ENCODE measurements around the gene LAMC3. TPM values are rescaled to one million over a fixed set of nuclear protein-coding genes. Genes with fewer than 3 reads are reported as not detected.
"Not testable (repeated sequence)": the region's sequence is repeated elsewhere in the genome, so short reads cannot be mapped to it uniquely, and the experiment has no call there.

The LAMC3 gene
- total RNA-seq, 1 donor: not detected

DNA sequence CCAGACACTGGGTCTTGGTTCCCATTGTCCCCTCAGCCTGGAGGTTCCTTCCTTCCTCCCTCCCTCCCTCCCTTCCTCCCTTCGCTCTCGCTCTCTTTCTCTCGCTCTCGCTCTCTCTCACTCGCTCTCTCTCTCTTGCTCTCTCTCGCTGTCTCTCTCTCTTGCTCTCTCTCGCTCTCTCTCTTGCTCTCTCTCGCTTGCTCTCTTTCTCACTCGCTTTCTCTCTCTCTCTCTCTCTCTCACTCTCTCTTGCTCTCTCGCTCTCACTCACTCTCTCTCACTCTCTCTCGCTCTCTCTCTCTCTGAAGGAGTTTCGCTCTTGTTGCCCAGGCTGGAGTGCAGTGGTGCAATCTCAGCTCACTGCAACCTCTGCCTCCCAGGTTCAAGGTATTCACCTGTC, 23.4 kb downstream of the LAMC3 start:
- no peak overlapping the region for H3K4me3 ChIP-seq (ENCODE audit: low read depth, low read length)
- TF ChIP-seq, protein P1, sequence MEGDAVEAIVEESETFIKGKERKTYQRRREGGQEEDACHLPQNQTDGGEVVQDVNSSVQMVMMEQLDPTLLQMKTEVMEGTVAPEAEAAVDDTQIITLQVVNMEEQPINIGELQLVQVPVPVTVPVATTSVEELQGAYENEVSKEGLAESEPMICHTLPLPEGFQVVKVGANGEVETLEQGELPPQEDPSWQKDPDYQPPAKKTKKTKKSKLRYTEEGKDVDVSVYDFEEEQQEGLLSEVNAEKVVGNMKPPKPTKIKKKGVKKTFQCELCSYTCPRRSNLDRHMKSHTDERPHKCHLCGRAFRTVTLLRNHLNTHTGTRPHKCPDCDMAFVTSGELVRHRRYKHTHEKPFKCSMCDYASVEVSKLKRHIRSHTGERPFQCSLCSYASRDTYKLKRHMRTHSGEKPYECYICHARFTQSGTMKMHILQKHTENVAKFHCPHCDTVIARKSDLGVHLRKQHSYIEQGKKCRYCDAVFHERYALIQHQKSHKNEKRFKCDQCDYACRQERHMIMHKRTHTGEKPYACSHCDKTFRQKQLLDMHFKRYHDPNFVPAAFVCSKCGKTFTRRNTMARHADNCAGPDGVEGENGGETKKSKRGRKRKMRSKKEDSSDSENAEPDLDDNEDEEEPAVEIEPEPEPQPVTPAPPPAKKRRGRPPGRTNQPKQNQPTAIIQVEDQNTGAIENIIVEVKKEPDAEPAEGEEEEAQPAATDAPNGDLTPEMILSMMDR (IDR thresholded peaks at IDR 0.05; ENCODE audit: insufficient read depth, low read length): no peak
- no peak for DNase-seq (ENCODE audit: low read depth)

- H3K4me3 ChIP-seq (ENCODE audit: low read depth, low read length): no peak overlapping the region
- TF ChIP-seq, protein P1 (IDR thresholded peaks at IDR 0.05; ENCODE audit: insufficient read depth, low read length): no peak
- no peak for DNase-seq (ENCODE audit: low read depth)
Measured at GRCh38 chr9:131033269-131034224, 24.6 kb downstream of the LAMC3 start.

GRCh38 chr9:131034268-131034667, 25.3 kb downstream of the LAMC3 start:
- no peak overlapping the region for H3K4me3 ChIP-seq (ENCODE audit: low read depth, low read length)
- TF ChIP-seq, protein P1 (IDR thresholded peaks at IDR 0.05; ENCODE audit: insufficient read depth, low read length): no peak
- no peak for DNase-seq (ENCODE audit: low read depth)

- DNase-seq (ENCODE audit: low read depth); H3K4me3 ChIP-seq (ENCODE audit: low read depth, low read length): not testable (repeated sequence)
Measured at GRCh38 chr9:131034749-131035148, 25.8 kb downstream of the LAMC3 start.

DNA sequence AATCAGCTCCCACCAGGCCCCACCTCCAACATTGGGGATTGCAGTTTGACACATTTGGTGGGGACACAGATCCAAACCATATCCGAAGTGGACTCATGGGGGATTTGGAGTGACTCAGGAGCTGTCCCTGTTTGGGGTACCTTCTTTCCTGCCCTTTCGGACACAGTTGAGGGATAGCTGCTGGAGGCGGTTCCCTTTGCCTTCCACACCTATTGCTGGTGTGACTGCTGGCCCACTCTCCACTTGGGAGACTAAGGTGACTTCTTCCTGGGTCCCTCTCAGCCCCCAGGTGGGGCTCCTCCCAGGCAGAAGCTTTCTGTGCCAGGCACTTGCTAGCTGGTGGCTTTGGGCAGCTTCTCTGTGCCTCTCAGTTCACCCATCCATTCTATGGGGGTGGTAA, 26.6 kb downstream of the LAMC3 start:
- DNase-seq (ENCODE audit: low read depth): no peak
- TF ChIP-seq, protein P1 (IDR thresholded peaks at IDR 0.05; ENCODE audit: insufficient read depth, low read length): no peak

DNA sequence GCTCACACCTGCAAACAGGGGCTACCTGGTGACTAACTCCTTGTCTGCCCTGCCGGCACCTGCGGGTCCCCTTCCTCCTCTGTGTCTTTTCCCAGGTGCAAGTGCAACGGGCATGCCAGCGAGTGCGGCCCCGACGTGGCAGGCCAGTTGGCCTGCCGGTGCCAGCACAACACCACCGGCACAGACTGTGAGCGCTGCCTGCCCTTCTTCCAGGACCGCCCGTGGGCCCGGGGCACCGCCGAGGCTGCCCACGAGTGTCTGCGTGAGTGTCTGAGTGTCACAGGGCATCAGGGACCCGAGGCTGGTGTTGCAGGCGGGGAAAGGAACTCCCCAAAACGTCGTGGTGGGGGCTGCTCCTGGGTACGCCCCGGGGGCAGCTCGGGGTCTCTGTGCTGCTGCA, 27.1 kb downstream of the LAMC3 start:
- no peak overlapping the region for H3K4me3 ChIP-seq (ENCODE audit: low read depth, low read length)
- TF ChIP-seq, protein P1 (IDR thresholded peaks at IDR 0.05; ENCODE audit: insufficient read depth, low read length): no peak
- DNase-seq (ENCODE audit: low read depth): no peak

More for the DNA sequence above, 26.6 kb downstream of the LAMC3 start:
- no peak overlapping the region for H3K4me3 ChIP-seq (ENCODE audit: low read depth, low read length)

- TF ChIP-seq, protein P1 (IDR thresholded peaks at IDR 0.05; ENCODE audit: insufficient read depth, low read length): no peak
- DNase-seq (ENCODE audit: low read depth): no peak
- H3K4me3 ChIP-seq (ENCODE audit: low read depth, low read length): no peak overlapping the region
Measured at GRCh38 chr9:131036529-131037334, 27.8 kb downstream of the LAMC3 start.
